IPS-15b (cell line): Measurements from ENCODE around the gene EXOC3L1.

ENCODE experiments used
- H3K27me3 ChIP-seq: one replicate; pipeline ENCODE4 v1.6.1; 2013; ENCODE audit warnings: low read length; ENCODE audit not compliant: control insufficient read depth, insufficient read depth
- H3K36me3 ChIP-seq: one replicate; pipeline ENCODE4 v1.6.1; 2013; ENCODE audit warnings: low read length; ENCODE audit not compliant: control insufficient read depth, insufficient read depth
- H3K4me1 ChIP-seq: one replicate; pipeline ENCODE4 v1.6.1; 2013; ENCODE audit warnings: mild to moderate bottlenecking, low read length; ENCODE audit not compliant: control insufficient read depth, insufficient read depth
- H3K4me3 ChIP-seq: one replicate; pipeline ENCODE4 v1.5.1; 2013; ENCODE audit warnings: low read depth, low read length
- H3K9ac ChIP-seq: one replicate; pipeline ENCODE4 v1.6.1; 2013; ENCODE audit warnings: low read depth, mild to moderate bottlenecking, low read length
- H3K9me3 ChIP-seq: one replicate; pipeline ENCODE4 v1.6.1; 2013; ENCODE audit warnings: mild to moderate bottlenecking, low read length; ENCODE audit not compliant: control insufficient read depth, insufficient read depth

Gene EXOC3L1

DNA sequence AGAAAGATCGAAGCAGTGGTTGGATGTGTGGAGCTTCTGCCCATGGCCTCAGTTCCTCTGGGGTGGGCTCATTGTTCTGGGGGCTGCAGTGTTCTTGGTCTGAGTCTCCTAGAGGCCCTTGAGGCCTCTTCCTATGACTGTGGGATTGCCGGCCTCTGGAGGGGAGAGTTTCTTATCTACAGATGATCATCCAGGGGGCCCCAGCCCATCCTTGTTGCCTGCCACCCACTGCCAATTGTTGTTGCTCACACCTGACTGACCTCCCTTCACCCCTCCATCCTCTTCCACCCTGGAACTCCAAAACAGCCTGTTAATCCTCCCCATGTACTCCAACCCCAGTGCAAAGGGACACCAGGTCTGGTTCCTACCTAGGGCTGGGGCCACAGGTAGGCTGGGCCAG lies 45.0 kb downstream of the EXOC3L1 start:
- H3K9me3 ChIP-seq, result no peaks in the 10 kb centered on the region
- peaks cover 67% of the 10 kb centered on the region for H3K36me3 ChIP-seq
- no peak overlapping the region for H3K4me3 ChIP-seq
- H3K27me3 ChIP-seq, result no peaks in the 10 kb centered on the region
- no peak overlapping the region for H3K9ac ChIP-seq
- H3K4me1 ChIP-seq, result no peaks in the 10 kb centered on the region

GRCh38 chr16:67142342-67142741 lies 47.6 kb downstream of the EXOC3L1 start:
- no peak overlapping the region for H3K4me3 ChIP-seq
- H3K9ac ChIP-seq, result no peak overlapping the region
- no peaks in the 10 kb centered on the region for H3K27me3 ChIP-seq
- peaks cover 59% of the 10 kb centered on the region for H3K36me3 ChIP-seq
- no peaks in the 10 kb centered on the region for H3K9me3 ChIP-seq
- no peaks in the 10 kb centered on the region for H3K4me1 ChIP-seq

DNA sequence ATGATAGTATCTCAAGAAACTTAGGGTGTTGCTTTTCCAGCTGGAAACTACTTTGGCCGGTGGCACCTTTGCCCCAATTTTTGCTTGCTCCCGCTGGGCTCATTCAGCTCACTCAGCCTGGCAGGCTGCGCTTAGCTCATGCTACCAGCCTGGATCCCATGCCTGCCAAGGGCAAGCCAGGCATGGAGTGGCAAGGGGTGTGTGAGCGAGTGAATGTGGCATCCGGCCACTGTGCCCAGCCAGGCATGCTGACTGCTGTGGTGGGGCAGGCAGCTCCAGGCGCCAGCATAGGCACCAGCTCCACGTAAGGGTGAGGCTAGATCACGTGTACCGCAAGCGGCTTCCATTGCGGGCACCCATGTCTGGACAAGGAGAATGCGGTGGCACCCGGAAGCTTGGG lies 48.5 kb downstream of the EXOC3L1 start:
- H3K9me3 ChIP-seq, result no peaks in the 10 kb centered on the region
- H3K4me3 ChIP-seq, result no peak overlapping the region
- no peak overlapping the region for H3K9ac ChIP-seq
- H3K36me3 ChIP-seq, result peaks cover 52% of the 10 kb centered on the region
- no peaks in the 10 kb centered on the region for H3K4me1 ChIP-seq
- no peaks in the 10 kb centered on the region for H3K27me3 ChIP-seq

DNA sequence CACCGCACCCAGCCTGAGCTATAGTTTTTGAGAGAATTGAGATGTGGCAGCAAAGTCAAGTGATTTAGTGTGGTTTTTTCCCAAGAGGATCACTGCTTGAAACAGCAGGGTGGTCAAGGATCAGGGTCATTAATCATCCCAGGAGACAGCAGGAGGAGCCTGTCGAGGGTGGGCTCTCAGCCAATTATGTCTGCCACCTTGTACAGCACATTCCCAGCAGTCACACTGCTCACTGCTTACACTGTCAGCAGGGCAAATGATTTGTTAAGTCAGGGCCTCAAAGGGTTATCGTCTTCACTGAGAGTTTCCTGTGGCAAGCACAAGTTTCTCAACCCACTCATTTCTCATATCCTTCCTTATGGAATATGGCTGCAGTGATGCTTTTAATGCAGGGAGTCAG lies 52.3 kb downstream of the EXOC3L1 start:
- Histone ChIP-seq H3K27me3 (no peaks in the 10 kb centered on the region), H3K9me3 (no peaks in the 10 kb centered on the region), H3K36me3 (peaks cover 39% of the 10 kb centered on the region), H3K4me1 (no peaks in the 10 kb centered on the region), H3K4me3 (no peak overlapping the region), H3K9ac (no peak overlapping the region)
